Cardiac muscle cell (in vitro differentiated cells and primary cell): ENCODE data around the gene LRRC8C. TPM values are rescaled to one million over a fixed set of nuclear protein-coding genes. Genes with fewer than 3 reads are reported as not detected.
A peak's percentile ranks its signal among the peaks of the same experiment; 100 is the strongest.

ENCODE experiments used
- DNase-seq, 2 donors: peaks; one replicate each; pipeline versions ENCODE4 v3.0.0 to v3.0.0-alpha.2; 2010 to 2017; ENCODE audit warnings: low read depth in 1 of 2, low spot score in 1 of 2
- H3K27ac ChIP-seq: fragments of 200-600 bp; sonication (generic); 2 replicates; pipeline ENCODE4 v1.5.1; 2016
- H3K27me3 ChIP-seq: fragments of 200-600 bp; sonication (generic); 2 replicates; pipeline ENCODE4 v1.6.0; 2016; ENCODE audit warnings: control low read depth
- H3K36me3 ChIP-seq: fragments of 200-600 bp; sonication (generic); 2 replicates; pipeline ENCODE4 v1.5.1; 2016; ENCODE audit warnings: control low read depth
- H3K4me1 ChIP-seq: fragments of 200-600 bp; sonication (generic); 2 replicates; pipeline ENCODE4 v1.8.1; 2017; ENCODE audit warnings: low read depth, mild to moderate bottlenecking, mixed run types
- H3K4me3 ChIP-seq: fragments of 200-600 bp; sonication (generic); 2 replicates; pipeline ENCODE4 v1.5.1; 2016; ENCODE audit warnings: mild to moderate bottlenecking
- H3K9me3 ChIP-seq: fragments of 200-600 bp; sonication (generic); 2 replicates; pipeline ENCODE4 v1.5.1; 2017; ENCODE audit warnings: low read depth, mild to moderate bottlenecking, control low read depth
- polyA plus RNA-seq: library from polyadenylated mRNA; unstranded; fragments of >200 nt; fragmentation: Nextera tagmentation; extraction: Ambion mirVana; gene quantifications from 2 replicates; pipeline ENCODE4 v1.2.1, GENCODE V29; 2016
- total RNA-seq: library from RNA; depleted of rRNA; stranded (reverse); fragments of >200 nt; gene quantifications from 2 replicates; pipeline ENCODE4 v1.2.3, GENCODE V29; 2016
- TF ChIP-seq, protein P1 (sequence below): IDR thresholded peaks from 2 replicates; pipeline ENCODE4 v1.5.1; 2012; ENCODE audit warnings: low read depth, mild to moderate bottlenecking, low read length

The LRRC8C gene
- total and polyA plus RNA-seq, 2 experiments from 2014 or later: 2.3 to 4.3 TPM

DNA sequence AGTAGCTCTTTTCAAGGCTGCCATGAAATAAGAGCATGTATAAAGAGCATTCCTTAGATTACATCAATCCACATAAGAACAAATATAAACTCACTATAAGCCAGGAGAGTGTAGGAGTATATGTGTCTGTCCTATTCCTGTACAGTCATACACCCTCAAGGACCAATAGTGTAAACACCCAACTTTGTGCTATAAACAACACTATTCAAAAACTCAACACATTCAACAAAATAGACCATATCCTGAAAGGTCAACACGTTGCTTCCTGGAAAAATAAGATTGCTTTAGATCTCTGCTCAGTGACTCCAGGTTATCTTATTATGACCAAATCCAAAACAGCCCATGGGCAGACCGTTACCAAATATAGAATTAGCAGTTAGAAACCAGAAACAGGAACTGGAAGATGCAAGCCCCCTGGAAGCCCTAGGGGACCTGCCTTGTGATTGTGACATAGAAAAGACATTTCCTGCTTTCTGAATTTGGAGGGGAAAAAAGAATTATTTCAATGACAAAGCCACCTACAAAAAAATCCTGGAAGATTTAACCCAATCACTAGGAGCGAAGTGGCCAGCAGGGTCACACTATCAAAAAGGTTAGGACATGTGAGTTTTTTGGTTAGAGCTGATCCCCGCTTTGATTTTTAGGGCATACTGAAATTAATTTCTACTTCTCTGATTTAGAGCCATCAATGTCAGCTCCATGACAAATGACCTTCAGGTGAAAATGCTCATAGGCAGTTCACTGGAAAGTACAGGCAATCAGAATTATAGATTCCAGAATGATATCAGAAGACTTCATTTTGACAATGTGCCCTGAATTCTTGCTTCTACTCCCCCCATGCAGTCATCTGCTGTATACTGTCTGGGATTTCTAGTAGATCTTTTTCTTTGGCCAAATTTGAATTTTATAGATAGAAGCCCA, 59.9 kb downstream of the LRRC8C start:
- TF ChIP-seq, protein P1, sequence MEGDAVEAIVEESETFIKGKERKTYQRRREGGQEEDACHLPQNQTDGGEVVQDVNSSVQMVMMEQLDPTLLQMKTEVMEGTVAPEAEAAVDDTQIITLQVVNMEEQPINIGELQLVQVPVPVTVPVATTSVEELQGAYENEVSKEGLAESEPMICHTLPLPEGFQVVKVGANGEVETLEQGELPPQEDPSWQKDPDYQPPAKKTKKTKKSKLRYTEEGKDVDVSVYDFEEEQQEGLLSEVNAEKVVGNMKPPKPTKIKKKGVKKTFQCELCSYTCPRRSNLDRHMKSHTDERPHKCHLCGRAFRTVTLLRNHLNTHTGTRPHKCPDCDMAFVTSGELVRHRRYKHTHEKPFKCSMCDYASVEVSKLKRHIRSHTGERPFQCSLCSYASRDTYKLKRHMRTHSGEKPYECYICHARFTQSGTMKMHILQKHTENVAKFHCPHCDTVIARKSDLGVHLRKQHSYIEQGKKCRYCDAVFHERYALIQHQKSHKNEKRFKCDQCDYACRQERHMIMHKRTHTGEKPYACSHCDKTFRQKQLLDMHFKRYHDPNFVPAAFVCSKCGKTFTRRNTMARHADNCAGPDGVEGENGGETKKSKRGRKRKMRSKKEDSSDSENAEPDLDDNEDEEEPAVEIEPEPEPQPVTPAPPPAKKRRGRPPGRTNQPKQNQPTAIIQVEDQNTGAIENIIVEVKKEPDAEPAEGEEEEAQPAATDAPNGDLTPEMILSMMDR: no peak
- H3K27ac ChIP-seq: peak overlapping the region; percentile 82

DNA sequence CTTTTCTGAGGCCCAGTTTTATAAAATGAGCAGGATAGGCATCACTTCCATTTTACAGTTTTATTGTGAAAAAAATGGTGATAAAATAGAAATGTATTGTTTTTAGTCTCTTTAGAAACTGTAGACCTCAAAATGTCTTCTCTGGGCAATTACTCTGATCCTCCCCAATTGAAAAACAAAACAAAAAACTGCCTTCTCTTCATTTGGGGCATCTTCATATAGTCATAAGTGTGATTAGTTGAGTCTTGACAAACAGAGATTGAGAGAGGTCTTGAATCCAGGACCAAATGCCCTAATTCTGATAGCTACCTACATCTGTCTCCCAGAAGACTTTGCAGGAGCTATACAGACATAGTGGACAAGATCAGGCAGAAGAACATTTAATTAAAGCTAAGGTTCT, 62.9 kb downstream of the LRRC8C start:
- no peak for DNase-seq
- TF ChIP-seq, protein P1: no peak
- peaks cover 48% of the 10 kb centered on the region for H3K4me1 ChIP-seq
- no peaks in the 10 kb centered on the region for H3K36me3 ChIP-seq
- no peaks in the 10 kb centered on the region for H3K27me3 ChIP-seq
- H3K9me3 ChIP-seq: no peaks in the 10 kb centered on the region
- H3K4me3 ChIP-seq: no peak overlapping the region
- H3K27ac ChIP-seq: no peak overlapping the region

More for the DNA sequence above, 59.9 kb downstream of the LRRC8C start:
- no peaks in the 10 kb centered on the region for H3K27me3 ChIP-seq
- H3K4me1 ChIP-seq: peaks cover 45% of the 10 kb centered on the region
- no peaks in the 10 kb centered on the region for H3K36me3 ChIP-seq
- no peaks in the 10 kb centered on the region for H3K9me3 ChIP-seq
- DNase-seq: peak; percentile 11 to 33
- H3K4me3 ChIP-seq: no peak overlapping the region

DNA sequence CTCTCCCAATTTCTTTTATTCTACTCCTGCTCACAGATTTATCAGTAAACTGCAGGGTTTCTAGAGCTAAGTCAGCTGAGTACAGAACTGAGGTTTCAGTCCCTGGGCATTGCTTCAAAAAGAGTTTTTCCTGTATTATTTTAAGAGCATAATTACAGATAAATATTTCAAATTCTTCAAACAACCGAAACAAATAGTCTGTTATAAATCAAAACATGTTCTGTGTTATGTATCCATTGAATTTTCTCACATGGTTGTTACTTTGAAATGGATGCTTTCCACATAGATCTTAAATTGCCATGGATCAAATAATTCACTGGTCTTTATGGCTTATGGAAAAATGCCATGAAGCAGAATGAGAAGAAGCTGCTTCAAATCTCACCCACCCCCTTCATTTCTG, 64.5 kb downstream of the LRRC8C start:
- no peak overlapping the region for H3K4me3 ChIP-seq
- H3K4me1 ChIP-seq: peaks cover 52% of the 10 kb centered on the region
- H3K27me3 ChIP-seq: no peaks in the 10 kb centered on the region
- no peak overlapping the region for H3K27ac ChIP-seq
- no peaks in the 10 kb centered on the region for H3K36me3 ChIP-seq
- no peak for DNase-seq
- TF ChIP-seq, protein P1: no peak
- no peaks in the 10 kb centered on the region for H3K9me3 ChIP-seq

DNA sequence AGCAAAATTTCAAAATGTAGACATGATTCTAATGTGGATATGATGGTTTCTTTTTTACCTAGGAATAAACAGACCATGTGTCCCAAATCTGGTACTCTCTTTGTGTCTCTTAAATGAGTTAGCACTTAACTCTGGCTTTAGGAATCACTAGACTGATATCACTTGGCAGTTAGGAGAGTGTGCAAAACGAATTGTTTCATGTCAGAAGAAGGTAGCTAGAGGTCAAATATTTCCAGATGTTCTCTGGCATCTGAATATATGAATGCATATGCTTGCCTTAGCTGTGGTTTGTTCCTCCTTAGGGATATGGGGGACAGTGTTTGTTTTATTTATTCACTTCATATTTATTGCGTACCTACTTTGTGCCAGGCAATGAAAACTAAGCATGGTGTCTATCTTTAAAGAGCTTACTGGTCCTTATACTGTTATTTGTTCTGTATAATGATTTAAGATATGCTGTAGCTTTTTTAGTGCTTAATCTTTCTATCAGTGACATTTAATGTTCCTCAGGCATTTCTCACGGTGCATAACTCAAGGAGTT, 65.2 kb downstream of the LRRC8C start:
- peak in 1 of 2 donors; percentile 16 for DNase-seq
- H3K4me1 ChIP-seq: peaks cover 45% of the 10 kb centered on the region
- TF ChIP-seq, protein P1: no peak

GRCh38 chr1:89698624-89699023, 65.7 kb downstream of the LRRC8C start:
- H3K36me3 ChIP-seq: no peaks in the 10 kb centered on the region
- no peak overlapping the region for H3K4me3 ChIP-seq
- H3K4me1 ChIP-seq: peaks cover 44% of the 10 kb centered on the region
- H3K27me3 ChIP-seq: no peaks in the 10 kb centered on the region
- TF ChIP-seq, protein P1: no peak
- no peak overlapping the region for H3K27ac ChIP-seq
- no peak for DNase-seq
- H3K9me3 ChIP-seq: no peaks in the 10 kb centered on the region

More for the DNA sequence above, 65.2 kb downstream of the LRRC8C start:
- no peaks in the 10 kb centered on the region for H3K27me3 ChIP-seq
- no peaks in the 10 kb centered on the region for H3K9me3 ChIP-seq
- H3K36me3 ChIP-seq: no peaks in the 10 kb centered on the region
- no peak overlapping the region for H3K27ac ChIP-seq
- H3K4me3 ChIP-seq: no peak overlapping the region
